ENCODE measurements around the gene TBC1D17. TPM values are rescaled to one million over a fixed set of nuclear protein-coding genes. Genes with fewer than 3 reads are reported as not detected.

Gene TBC1D17
- total RNA-seq, 1 donor = 23.3 TPM

GRCh38 chr19:49855676-49856573, 21.6 kb upstream of the TBC1D17 start:
- TF ChIP-seq CTCF (IDR thresholded peaks at IDR 0.05; ENCODE audit: insufficient read depth, low read depth, low read length) = no peak
- H3K4me3 ChIP-seq (ENCODE audit: low read depth, low read length) = no peak overlapping the region
- no peak for DNase-seq (ENCODE audit: low read depth)

GRCh38 chr19:49856574-49857021, 20.9 kb upstream of the TBC1D17 start:
- no peak overlapping the region for H3K4me3 ChIP-seq (ENCODE audit: low read depth, low read length)
- DNase-seq (ENCODE audit: low read depth) = no peak
- no peak for TF ChIP-seq CTCF (IDR thresholded peaks at IDR 0.05; ENCODE audit: insufficient read depth, low read depth, low read length)

GRCh38 chr19:49857061-49857837, 20.3 kb upstream of the TBC1D17 start:
- DNase-seq (ENCODE audit: low read depth) = no peak
- H3K4me3 ChIP-seq (ENCODE audit: low read depth, low read length) = no peak overlapping the region
- TF ChIP-seq CTCF (IDR thresholded peaks at IDR 0.05; ENCODE audit: insufficient read depth, low read depth, low read length) = no peak

- no peak overlapping the region for H3K4me3 ChIP-seq (ENCODE audit: low read depth, low read length)
- no peak for TF ChIP-seq CTCF (IDR thresholded peaks at IDR 0.05; ENCODE audit: insufficient read depth, low read depth, low read length)
- no peak for DNase-seq (ENCODE audit: low read depth)
Observed at GRCh38 chr19:49857838-49858087, 19.7 kb upstream of the TBC1D17 start.

GRCh38 chr19:49858088-49858985, 19.2 kb upstream of the TBC1D17 start:
- TF ChIP-seq CTCF (IDR thresholded peaks at IDR 0.05; ENCODE audit: insufficient read depth, low read depth, low read length) = no peak
- DNase-seq (ENCODE audit: low read depth) = no peak
- H3K4me3 ChIP-seq (ENCODE audit: low read depth, low read length) = no peak overlapping the region

GRCh38 chr19:49859682-49860335, 17.7 kb upstream of the TBC1D17 start:
- no peak for TF ChIP-seq CTCF (IDR thresholded peaks at IDR 0.05; ENCODE audit: insufficient read depth, low read depth, low read length)
- DNase-seq (ENCODE audit: low read depth) = no peak

More at GRCh38 chr19:49859682-49860335, 17.7 kb upstream of the TBC1D17 start:
- no peak overlapping the region for H3K4me3 ChIP-seq (ENCODE audit: low read depth, low read length)

Measured in fibroblast of villous mesenchyme (primary cell).